GM18507 (cell line): ENCODE data around the gene GAPDHS.

Experiments
- DNase-seq: peaks from one replicate; pipeline ENCODE4 v3.0.0; 2011; ENCODE audit warnings: low read depth; ENCODE audit not compliant: insufficient read length; ENCODE audit errors: extremely low spot score
- FAIRE-seq: peaks from 2 replicates; lab custom pipeline; 2011; peaks lifted over from hg19 to GRCh38; lab: Jason Lieb, UNC

The GAPDHS gene

DNA sequence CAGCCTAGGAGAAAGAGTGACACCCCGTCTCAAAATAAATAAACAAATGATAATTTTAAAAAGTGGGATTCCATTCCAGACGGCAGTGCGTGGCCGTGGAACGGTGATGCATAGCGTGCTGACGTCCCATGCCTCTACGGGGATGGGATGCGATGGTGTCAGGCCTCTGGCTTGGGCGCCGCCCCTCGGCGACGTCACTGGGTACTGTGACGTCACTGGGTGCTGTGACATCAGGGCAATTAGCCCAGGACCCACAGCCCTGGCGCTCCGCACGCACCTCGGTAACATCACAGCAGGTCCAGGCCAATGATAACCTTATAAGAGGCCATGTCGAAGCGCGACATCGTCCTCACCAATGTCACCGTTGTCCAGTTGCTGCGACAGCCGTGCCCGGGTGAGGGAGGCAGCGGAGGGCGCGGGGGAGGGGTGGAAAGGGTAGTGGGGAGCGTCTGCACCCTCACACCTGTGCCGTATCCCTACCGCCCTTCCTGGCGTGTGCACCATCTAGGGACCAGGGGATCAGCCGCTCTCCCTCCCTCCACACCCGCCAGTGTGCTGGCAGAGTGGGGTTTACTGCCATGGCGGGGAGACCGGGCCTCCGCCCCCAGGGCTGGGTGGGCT, at the start of gene GAPDHS:
Gene GAPDHS, plus strand, starts transcription at position 256 of the 621 bp plus-strand sequence. Its CDS starts 72 bp downstream, at position 328.
- no peak for DNase-seq
- no peak for FAIRE-seq

- FAIRE-seq: peak; percentile 99
Observed at GRCh38 chr19:35484252-35485036, 48.8 kb upstream of the GAPDHS start.

GRCh38 chr19:35486268-35486708, 47.0 kb upstream of the GAPDHS start:
- no peak for DNase-seq
- FAIRE-seq: no peak

More at GRCh38 chr19:35484252-35485036, 48.8 kb upstream of the GAPDHS start:
- peak; percentile 77 for DNase-seq

- no peak for DNase-seq
- FAIRE-seq: no peak
Observed at GRCh38 chr19:35487656-35488182, 45.5 kb upstream of the GAPDHS start.

DNA sequence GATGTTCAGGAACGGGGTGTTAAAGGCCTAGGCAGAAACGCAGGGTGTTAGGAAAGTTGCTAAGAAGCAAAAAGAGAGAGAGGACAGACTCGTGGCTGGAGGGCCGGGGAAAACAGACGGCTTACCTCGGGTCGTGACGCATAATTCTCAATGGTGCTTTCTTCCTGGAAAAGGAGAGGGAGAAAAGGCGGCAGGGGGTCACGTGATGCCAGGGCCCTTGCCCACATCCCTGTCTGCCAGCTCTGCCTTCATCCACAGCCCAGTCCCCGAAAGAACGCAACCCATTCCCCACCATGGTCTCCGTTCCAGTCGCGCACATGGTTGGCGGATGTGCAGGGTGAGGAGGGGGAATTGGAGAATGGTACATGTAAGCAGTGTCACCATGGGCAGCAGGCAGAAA, 44.6 kb upstream of the GAPDHS start:
- no peak for DNase-seq
- FAIRE-seq: no peak

GRCh38 chr19:35490364-35490763, 42.9 kb upstream of the GAPDHS start, which contains the start of gene KRTDAP:
KRTDAP (minus strand) TSS chr19:35490464; CDS start chr19:35490442, 22 bp downstream.
- no peak for FAIRE-seq
- no peak for DNase-seq

DNA sequence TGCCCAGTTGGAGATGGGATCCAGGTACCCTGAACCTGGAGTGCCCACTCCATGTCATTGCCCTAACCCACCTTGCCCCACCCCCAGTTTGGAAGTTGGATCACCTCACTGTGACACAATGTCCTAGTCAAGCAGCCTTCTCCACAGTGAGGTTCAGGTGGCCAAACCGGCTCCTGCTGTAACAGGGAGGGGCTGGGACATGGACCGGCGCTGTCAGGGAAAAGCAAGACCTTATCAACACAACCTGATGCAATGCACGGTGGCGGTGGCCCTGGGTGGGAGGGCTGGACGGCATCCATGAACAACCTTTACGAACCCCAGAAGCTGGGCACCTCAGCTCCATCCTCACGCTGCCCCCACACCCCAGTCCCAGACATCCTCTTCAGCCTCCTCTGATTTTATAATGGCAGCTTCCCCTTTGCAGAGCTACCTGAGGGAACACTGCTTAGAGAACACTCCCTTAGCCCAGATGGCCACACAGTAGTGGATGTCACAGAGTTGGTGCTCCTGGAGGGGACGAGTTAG, 41.4 kb upstream of the GAPDHS start:
- DNase-seq: no peak
- no peak for FAIRE-seq

DNA sequence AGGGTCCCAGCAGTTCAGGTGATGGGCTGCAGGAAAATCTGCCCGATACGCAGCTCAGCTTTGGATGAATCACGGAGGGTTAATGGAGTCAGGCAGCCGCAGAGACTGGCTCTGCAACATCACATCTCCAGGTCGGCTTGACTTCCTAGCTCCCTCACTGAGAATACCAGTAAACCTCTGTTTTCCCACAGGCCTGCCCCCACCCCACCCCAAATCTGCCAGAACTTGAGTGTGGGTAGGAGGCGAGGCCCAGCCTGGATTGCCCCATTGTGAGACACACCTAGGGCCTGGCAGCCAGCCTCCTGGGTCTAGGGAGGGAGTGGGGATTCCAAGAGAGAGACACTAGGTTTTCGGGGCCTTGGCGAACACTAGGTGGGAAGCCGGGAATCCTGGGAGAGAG, 39.3 kb upstream of the GAPDHS start:
- no peak for FAIRE-seq
- DNase-seq: no peak

DNA sequence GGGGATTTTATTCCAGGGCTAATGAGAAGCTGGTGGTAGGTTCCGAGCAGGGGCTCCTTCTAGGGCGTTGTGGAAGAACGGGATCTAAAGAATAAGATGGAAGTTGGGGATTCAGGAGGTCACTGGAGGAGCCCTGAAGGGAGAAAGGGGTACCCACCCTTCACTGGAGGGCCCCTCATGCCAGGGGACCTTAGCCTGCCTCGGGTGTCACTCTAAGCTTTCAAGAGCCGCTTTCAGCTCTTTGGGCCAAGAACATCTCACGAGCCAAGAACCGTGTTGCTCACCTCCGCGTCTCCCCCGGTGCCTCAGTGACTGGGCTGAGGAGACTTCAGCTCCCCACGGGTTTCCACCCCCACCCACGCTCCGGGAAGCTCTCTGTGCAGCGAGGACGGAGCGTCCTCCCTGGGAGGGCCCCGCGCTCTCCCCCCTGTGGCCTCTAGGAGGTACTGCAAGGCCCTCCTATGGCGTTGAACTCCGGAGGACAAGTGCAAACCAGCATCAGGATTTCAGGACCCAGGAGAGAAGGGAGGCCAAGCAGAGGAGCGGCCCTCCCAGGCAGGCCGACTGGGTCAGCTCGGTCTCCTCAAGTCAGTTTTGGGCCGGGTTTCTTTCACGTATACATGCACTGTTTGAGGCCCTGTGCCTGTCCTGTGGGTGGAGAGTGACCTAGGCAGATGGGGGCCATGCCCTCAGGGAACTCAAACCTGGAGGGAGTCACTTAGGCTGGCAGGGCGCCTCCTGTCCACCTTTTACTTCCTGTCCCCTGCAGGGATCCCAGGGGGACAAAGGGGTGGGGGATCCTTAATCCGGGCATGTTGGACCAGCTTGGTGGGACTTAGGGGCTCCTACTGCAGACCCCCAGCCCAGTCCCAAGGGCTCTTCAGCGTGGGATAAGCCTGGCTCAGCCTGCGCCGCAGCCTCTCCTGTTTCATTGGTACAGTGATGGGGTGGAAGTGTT, 37.9 kb upstream of the GAPDHS start:
- FAIRE-seq: peak; percentile 95
- DNase-seq: peak; percentile 87

- FAIRE-seq (no peak), DNase-seq (no peak)
Observed at GRCh38 chr19:35497406-35497805, 35.9 kb upstream of the GAPDHS start.

DNA sequence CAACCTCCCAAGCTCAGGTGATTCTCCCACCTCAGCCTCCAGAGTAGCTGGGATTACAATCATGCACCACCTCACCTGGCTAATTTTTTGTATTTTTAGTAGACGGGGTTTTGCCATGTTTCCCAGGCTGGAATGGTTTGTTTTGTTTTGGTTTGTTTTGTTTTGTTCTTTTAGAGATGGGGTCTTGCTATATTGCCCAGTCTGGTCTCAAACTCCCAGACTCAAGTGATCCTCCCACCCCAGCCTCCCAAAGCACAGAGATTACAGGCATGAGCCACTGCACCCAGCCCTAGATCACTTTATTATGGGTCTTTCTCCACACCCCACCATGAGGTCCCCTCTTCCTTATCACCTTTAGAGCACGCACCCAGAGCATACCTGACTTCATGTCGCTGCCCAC, 35.0 kb upstream of the GAPDHS start:
- no peak for FAIRE-seq
- DNase-seq: no peak

DNA sequence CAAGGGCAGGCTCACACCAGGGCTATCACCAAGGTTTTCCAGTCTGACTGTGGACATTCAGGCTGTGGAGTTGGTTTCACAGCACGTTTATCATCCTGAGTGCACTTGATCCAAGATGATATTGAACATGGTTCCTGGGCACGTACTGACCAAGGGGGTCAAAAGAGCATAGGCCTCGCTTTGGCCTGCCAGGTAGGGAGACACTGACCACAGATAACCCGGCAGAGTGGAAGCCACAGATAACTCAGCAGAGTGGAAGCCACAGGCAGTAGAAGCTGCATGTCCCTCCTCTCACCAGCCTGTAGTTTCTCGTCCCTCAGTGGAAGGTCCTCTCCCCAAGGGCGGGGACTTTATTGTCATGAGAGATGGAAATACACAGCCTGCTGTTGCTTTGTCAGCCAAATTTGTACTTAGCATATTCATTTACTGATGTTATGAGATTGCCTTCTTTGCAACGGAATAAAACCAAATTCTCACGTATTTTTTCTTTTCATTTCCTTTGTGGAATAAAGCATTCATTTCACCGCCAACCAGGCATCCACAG, 34.2 kb upstream of the GAPDHS start:
- FAIRE-seq (no peak), DNase-seq (no peak)

- DNase-seq (no peak), FAIRE-seq (no peak)
Observed at GRCh38 chr19:35500611-35501010, 32.6 kb upstream of the GAPDHS start.

DNA sequence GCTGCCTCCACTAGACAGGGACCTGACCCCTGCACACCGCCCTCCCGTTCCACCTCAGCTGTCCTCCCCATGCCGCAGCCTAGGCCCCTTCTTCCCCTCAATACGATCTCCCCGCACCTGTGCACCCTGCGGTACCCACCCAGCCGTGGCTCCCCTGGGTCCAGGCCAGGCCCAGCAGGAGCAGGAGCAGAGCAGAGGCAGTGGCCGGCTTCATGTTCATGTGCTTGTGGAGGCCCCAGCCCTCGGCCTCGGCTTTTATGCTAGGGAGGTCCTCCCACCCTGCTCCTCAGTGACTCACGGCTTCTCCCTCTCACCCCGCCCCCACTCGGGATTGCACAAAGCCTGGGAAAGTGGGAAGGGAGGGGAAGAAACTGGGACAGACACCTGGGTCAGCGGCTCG, 31.6 kb upstream of the GAPDHS start:
- FAIRE-seq: no peak

GRCh38 chr19:35502751-35503150, 30.5 kb upstream of the GAPDHS start:
- FAIRE-seq (no peak), DNase-seq (no peak)

More for the DNA sequence above, 31.6 kb upstream of the GAPDHS start:
- no peak for DNase-seq

- DNase-seq (no peak), FAIRE-seq (no peak)
Observed at GRCh38 chr19:35506011-35506410, 27.2 kb upstream of the GAPDHS start.

GRCh38 chr19:35507561-35507960, 25.7 kb upstream of the GAPDHS start:
- no peak for FAIRE-seq
- DNase-seq: no peak

- FAIRE-seq (no peak), DNase-seq (no peak)
Observed at GRCh38 chr19:35508129-35508528, 25.1 kb upstream of the GAPDHS start.

GRCh38 chr19:35509018-35509652, 24.1 kb upstream of the GAPDHS start:
- FAIRE-seq: peak; percentile 64
- peak; percentile 32 for DNase-seq
